PC-3 (cell line): ENCODE results near the gene KLK14. TPM values are rescaled to one million over a fixed set of nuclear protein-coding genes. Genes with fewer than 3 reads are reported as not detected.
A peak's percentile ranks its signal among the peaks of the same experiment; 100 is the strongest.

Experiments
- ATAC-seq: fragments of 200-7000 bp; cut with Tn5 transposase; 2 replicates; pipeline ENCODE4 v1.9.1; 2020; ENCODE audit warnings: mild to moderate bottlenecking, moderate library complexity
- Bru-seq: library from RNA; stranded (reverse); fragments of 400-500 nt; gene quantifications from one replicate; lab custom pipeline; 2021; lab: Mats Ljungman, UMichigan
- BruChase-seq, 2 experiments: library from RNA; stranded (reverse); fragments of 400-500 nt; gene quantifications; one replicate each; lab custom pipeline; 2021; lab: Mats Ljungman, UMichigan
- BruUV-seq: library from RNA; stranded (reverse); fragments of 400-500 nt; replicated peaks from 2 replicates; lab custom pipeline; 2021; lab: Mats Ljungman, UMichigan
- CTCF ChIA-PET: fragments of 300-600 bp; sonication (Branson Sonifier 250); formaldehyde crosslinking; loops from one replicate; lab custom pipeline; 2022; ENCODE audit warnings: antibody characterized with exemption; lab: Charles Lee
- POLR2A ChIA-PET: fragments of 300-600 bp; sonication (Branson Sonifier 250); formaldehyde crosslinking; loops from one replicate; lab custom pipeline; 2022; ENCODE audit warnings: antibody characterized with exemption; ENCODE audit not compliant: unreplicated experiment; lab: Charles Lee
- DNase-seq: peaks from one replicate; pipeline ENCODE4 v3.0.0-alpha.2; 2015
- H2AFZ ChIP-seq: fragments of 300-600 bp; sonication (generic); 2 replicates; pipeline ENCODE4 v1.6.0; 2016; ENCODE audit warnings: antibody characterized with exemption, low read length
- H3F3A ChIP-seq: fragments of 300-600 bp; sonication (generic); one replicate; pipeline ENCODE4 v1.6.0; 2017; ENCODE audit warnings: antibody characterized with exemption, low read length, control low read depth, mild to moderate bottlenecking; ENCODE audit not compliant: unreplicated experiment
- H3K27ac ChIP-seq: fragments of 300-600 bp; sonication (generic); 2 replicates; pipeline ENCODE4 v1.5.1; 2016; ENCODE audit warnings: mild to moderate bottlenecking, low read length
- H3K27me3 ChIP-seq: fragments of 300-600 bp; sonication (generic); 2 replicates; pipeline ENCODE4 v1.6.1; 2016; ENCODE audit warnings: low read length, mixed read lengths
- H3K36me3 ChIP-seq: fragments of 300-600 bp; sonication (generic); 2 replicates; pipeline ENCODE4 v1.6.1; 2016; ENCODE audit warnings: low read depth, mixed run types, low read length, mixed read lengths
- H3K4me1 ChIP-seq: fragments of 300-600 bp; sonication (generic); 2 replicates; pipeline ENCODE4 v1.5.1; 2016; ENCODE audit warnings: low read length; ENCODE audit not compliant: insufficient read depth
- H3K4me2 ChIP-seq: fragments of 300-600 bp; sonication (generic); 2 replicates; pipeline ENCODE4 v1.6.0; 2016; ENCODE audit warnings: low read length
- H3K4me3 ChIP-seq: fragments of 300-600 bp; sonication (generic); 2 replicates; pipeline ENCODE4 v1.5.1; 2016; ENCODE audit warnings: mild to moderate bottlenecking, low read length, mixed read lengths
- H3K79me2 ChIP-seq: fragments of 300-600 bp; sonication (generic); 2 replicates; pipeline ENCODE4 v1.6.1; 2017; ENCODE audit warnings: low read length, mixed read lengths
- H3K9ac ChIP-seq: fragments of 300-600 bp; sonication (generic); 2 replicates; pipeline ENCODE4 v1.6.0; 2016; ENCODE audit warnings: mild to moderate bottlenecking, low read length
- H3K9me2 ChIP-seq: fragments of 300-600 bp; sonication (generic); replicated peaks from 2 replicates; pipeline ENCODE4 v1.6.1; 2016; ENCODE audit warnings: mixed run types, low read length, mixed read lengths
- H3K9me3 ChIP-seq: fragments of 300-600 bp; sonication (generic); 2 replicates; pipeline ENCODE4 v1.6.1; 2016; ENCODE audit warnings: low read length, mixed read lengths
- H4K20me1 ChIP-seq: fragments of 300-600 bp; sonication (generic); 2 replicates; pipeline ENCODE4 v1.6.1; 2016; ENCODE audit warnings: low read length, mixed read lengths
- CTCF ChIP-seq: fragments of 300-600 bp; sonication (generic); conservative IDR thresholded peaks from 2 replicates; pipeline ENCODE4 v1.5.1; 2017; ENCODE audit warnings: antibody characterized with exemption, low read depth, mild to moderate bottlenecking, low read length
- EZH2 ChIP-seq: fragments of 300-600 bp; sonication (generic); IDR thresholded peaks from one replicate; pipeline ENCODE4 v1.6.1; 2017; ENCODE audit warnings: antibody characterized with exemption, mild to moderate bottlenecking, low read length; ENCODE audit not compliant: unreplicated experiment
- EZH2phosphoT487 ChIP-seq: fragments of 300-600 bp; sonication (generic); IDR thresholded peaks from 2 replicates; pipeline ENCODE4 v1.6.1; 2018; ENCODE audit warnings: mild to moderate bottlenecking, antibody characterized with exemption, low read length, borderline replicate concordance
- intact Hi-C: fragments of 100-400 bp; cut with micrococcal nuclease; formaldehyde crosslinking; loops from 2 replicates; pipeline ENCODE4 v1.9.0; 2023
- long read RNA-seq: library from polyadenylated mRNA; unstranded; transcript quantifications from one replicate; pipeline ENCODE4 v2.0.0, GENCODE V29; 2021; ENCODE audit not compliant: unreplicated experiment
- total RNA-seq: library from RNA; depleted of rRNA; stranded (reverse); fragments of >200 nt; gene quantifications from 2 replicates; pipeline ENCODE4 v1.2.3, GENCODE V29; 2014; rRNA removed

KLK14 gene, protein sequence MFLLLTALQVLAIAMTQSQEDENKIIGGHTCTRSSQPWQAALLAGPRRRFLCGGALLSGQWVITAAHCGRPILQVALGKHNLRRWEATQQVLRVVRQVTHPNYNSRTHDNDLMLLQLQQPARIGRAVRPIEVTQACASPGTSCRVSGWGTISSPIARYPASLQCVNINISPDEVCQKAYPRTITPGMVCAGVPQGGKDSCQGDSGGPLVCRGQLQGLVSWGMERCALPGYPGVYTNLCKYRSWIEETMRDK
- total RNA-seq (not detected in 2 replicates), Bru-seq, nascent RNA (percentile 35 among the genes with signal in this experiment), BruChase-seq, experiment 1, labeled RNA remaining after a 6-hour chase (percentile 72 among the genes with signal in this experiment), BruChase-seq, experiment 2, labeled RNA remaining after a 2-hour chase (percentile 57 among the genes with signal in this experiment)
- long read RNA-seq, partial matches to known transcripts = 0 of 1 reads
- long read RNA-seq, other reads (novel, unspliced or antisense) = 0 of 1 reads

GRCh38 chr19:51082611-51083010, at the start of gene KLK14:
TSS of gene KLK14 (minus strand) at chr19:51082887. CDS start at chr19:51082614, 273 bp downstream.
- Histone ChIP-seq H2AFZ (no peak within 1 kb of the TSS), H3K27me3 (no peaks in the 10 kb centered on the region), H3K4me3 (no peak within 1 kb of the TSS), H3F3A (no peaks in the 10 kb centered on the region), H3K27ac (no peak within 1 kb of the TSS), H3K79me2 (no peaks in the 10 kb centered on the region), H3K4me1 (no peaks in the 10 kb centered on the region), H3K9ac (no peak within 1 kb of the TSS), H3K4me2 (no peak within 1 kb of the TSS), H3K36me3 (no peaks in the 10 kb centered on the region), H3K9me3 (no peaks in the 10 kb centered on the region), H4K20me1 (no peaks in the 10 kb centered on the region), H3K9me2 (no peaks in the 10 kb centered on the region)
- POLR2A ChIA-PET = no interaction called here
- no peak for TF ChIP-seq EZH2phosphoT487
- TF ChIP-seq EZH2 = no peak
- TF ChIP-seq CTCF = no peak
- intact Hi-C loops = no loop called here
- BruUV-seq = no TSS peak
- CTCF ChIA-PET = no interaction called here
- ATAC-seq (no peak), DNase-seq (no peak)

GRCh38 chr19:51131780-51132680, 49.3 kb upstream of the KLK14 start:
- Histone ChIP-seq H3K4me1 (peaks cover 25% of the 10 kb centered on the region), H3F3A (no peaks in the 10 kb centered on the region), H3K27me3 (peaks cover 29% of the 10 kb centered on the region), H3K36me3 (no peaks in the 10 kb centered on the region), H2AFZ (no peak overlapping the region), H3K4me3 (no peak overlapping the region), H3K27ac (no peak overlapping the region), H3K9me2 (no peaks in the 10 kb centered on the region), H3K9me3 (no peaks in the 10 kb centered on the region), H3K4me2 (no peak overlapping the region), H3K9ac (no peak overlapping the region), H3K79me2 (no peaks in the 10 kb centered on the region), H4K20me1 (no peaks in the 10 kb centered on the region)
- ATAC-seq = no peak
- DNase-seq = no peak
- no peak for TF ChIP-seq EZH2phosphoT487
- no peak; the same call in 1 of the 2 replicates for TF ChIP-seq CTCF
- intact Hi-C loops = no loop called here
- ChIA-PET CTCF (no interaction called here), POLR2A (no interaction called here)
- BruUV-seq = no TSS peak
